HepG2 (cell line): ENCODE data around the gene ZBTB4. TPM values are rescaled to one million over a fixed set of nuclear protein-coding genes. Genes with fewer than 3 reads are reported as not detected.
A peak's percentile ranks its signal among the peaks of the same experiment; 100 is the strongest.

Source experiments
- AGO2 ChIP-seq: fragments of 200-400 bp; formaldehyde crosslinking; optimal IDR thresholded peaks from 2 replicates; pipeline ENCODE3; 2017; ENCODE audit warnings: mild to moderate bottlenecking, low read depth, low read length, moderate library complexity
- BRF2 ChIP-seq: sonication (generic); formaldehyde crosslinking; IDR thresholded peaks from 2 replicates; pipeline ENCODE4 v1.8.1; 2022; ENCODE audit warnings: mild to moderate bottlenecking, missing genetic modification reagents
- CEBPZ ChIP-seq: IDR thresholded peaks from 2 replicates; pipeline ENCODE4 v1.6.1; 2012; ENCODE audit warnings: low read length, improper control_type of control experiment
- CREB3 ChIP-seq: sonication (generic); formaldehyde crosslinking; IDR thresholded peaks from 2 replicates; pipeline ENCODE4 v1.5.0; 2020; ENCODE audit warnings: missing genetic modification reagents
- DPF2 ChIP-seq: sonication (generic); formaldehyde crosslinking; IDR thresholded peaks from 2 replicates; pipeline ENCODE4 v1.4.0; 2020; ENCODE audit warnings: mild to moderate bottlenecking, low read depth, missing genetic modification reagents, borderline replicate concordance
- FOSL2 ChIP-seq: sonication (generic); formaldehyde crosslinking; IDR thresholded peaks from 2 replicates; pipeline ENCODE4 v1.4.0; 2020; ENCODE audit warnings: missing genetic modification reagents
- NFIC ChIP-seq: IDR thresholded peaks from 2 replicates; pipeline ENCODE4 v1.6.1; 2012; ENCODE audit warnings: mild to moderate bottlenecking, low read length, inconsistent platforms
- NONO ChIP-seq, 2 experiments: fragments of 450-650 bp in 1 of 2; sonication (generic) in 1 of 2; formaldehyde crosslinking in 1 of 2; IDR thresholded peaks in 1 of 2; conservative IDR thresholded peaks in 1 of 2; 2 replicates each; pipeline versions ENCODE4 v1.6.1 to v1.8.0; 2017 to 2022; ENCODE audit warnings: mild to moderate bottlenecking in 1 of 2, missing genetic modification reagents in 1 of 2, moderate library complexity in 1 of 2
- PHF8 ChIP-seq: sonication (generic); formaldehyde crosslinking; IDR thresholded peaks from 2 replicates; pipeline ENCODE4 v1.5.0; 2020; ENCODE audit warnings: missing genetic modification reagents
- POLR2G ChIP-seq: fragments of 200-400 bp; formaldehyde crosslinking; IDR thresholded peaks from 2 replicates; pipeline ENCODE4 v1.6.1; 2018; ENCODE audit warnings: mild to moderate bottlenecking, low read depth, low read length, moderate library complexity
- SALL1 ChIP-seq: sonication (generic); formaldehyde crosslinking; IDR thresholded peaks from 2 replicates; pipeline ENCODE4 v1.8.0; 2022; ENCODE audit warnings: mild to moderate bottlenecking, missing genetic modification reagents
- TAF1 ChIP-seq: sonication (generic); formaldehyde crosslinking; IDR thresholded peaks from 2 replicates; pipeline ENCODE4 v1.4.0; 2020; ENCODE audit warnings: missing genetic modification reagents
- TSC22D2 ChIP-seq: sonication (generic); formaldehyde crosslinking; IDR thresholded peaks from 2 replicates; pipeline ENCODE4 v1.5.1; 2020; ENCODE audit warnings: missing genetic modification reagents, mild to moderate bottlenecking, borderline replicate concordance
- ZHX2 ChIP-seq, 2 experiments: sonication (generic) in 1 of 2; formaldehyde crosslinking in 1 of 2; IDR thresholded peaks; 2 replicates each; pipeline versions ENCODE4 v1.6.1 to v1.9.0; 2014 to 2022; ENCODE audit warnings: antibody characterized with exemption in 1 of 2, borderline replicate concordance in 1 of 2, inconsistent platforms in 1 of 2, low read depth in 1 of 2, missing genetic modification reagents in 1 of 2
- ZNF275 ChIP-seq: sonication (generic); formaldehyde crosslinking; IDR thresholded peaks from 2 replicates; pipeline ENCODE4 v1.8.0; 2022; ENCODE audit warnings: missing genetic modification reagents, mild to moderate bottlenecking, inconsistent platforms, borderline replicate concordance
- polyA plus RNA-seq, 8 experiments: library from polyadenylated mRNA; depleted of rRNA in 3 of 8; stranded (reverse) in 7 of 8; unstranded in 1 of 8; fragments of >200 nt; fragmentation: Illumina TruSeq in 4 of 8; extraction: Trizol in 4 of 8; gene quantifications; 2 replicates each; pipeline versions ENCODE4 v1.2.1 to v1.2.3, GENCODE V29; 2011 to 2016; ENCODE audit warnings: low read depth in 4 of 8, missing spikeins in 1 of 8, mixed read lengths in 1 of 8; ENCODE audit not compliant: insufficient read depth in 1 of 8
- total RNA-seq, 5 experiments: library from RNA; depleted of rRNA; stranded (reverse); fragments of >200 nt; fragmentation: Illumina TruSeq; extraction: Trizol; gene quantifications; 2 replicates each; pipeline ENCODE4 v1.2.3, GENCODE V29; 2016; ENCODE audit warnings: low read depth in 1 of 5

Gene ZBTB4
- total and polyA plus RNA-seq, 2 of the 13 experiments (the other 11 are each of a cell fraction or from before 2014, with no cell fraction given), result 4.3 to 7.4 TPM

GRCh38 chr17:7439462-7440112 is 39.8 kb downstream of the ZBTB4 start, which contains the start of gene FGF11 (continued):
- TF ChIP-seq ZHX2 (IDR thresholded peaks at IDR 0.05; ENCODE audit: low read depth) (no peak), ZHX2 (CRISPR knock-in tag; IDR thresholded peaks at IDR 0.05; ENCODE audit: borderline replicate concordance) (no peak), TSC22D2 (CRISPR knock-in tag) (no peak), POLR2G (peak; percentile 71), TAF1 (peak; percentile 31; the same call in 1 of the 2 replicates), AGO2 (peak; percentile 53), BRF2 (CRISPR knock-in tag) (no peak), CEBPZ (no peak), DPF2 (no peak), FOSL2 (no peak), ZNF275 (no peak), CREB3 (CRISPR knock-in tag) (no peak), PHF8 (CRISPR knock-in tag) (no peak), SALL1 (CRISPR knock-in tag) (no peak), NFIC (no peak), NONO (IDR thresholded peaks at IDR 0.05) (no peak), NONO (CRISPR knock-in tag; conservative IDR thresholded peaks at IDR 0.05) (peak; percentile 10; the same call in 1 of the 2 replicates)
